B cell (primary cell): Measurements from ENCODE around the gene NEK3. TPM values are rescaled to one million over a fixed set of nuclear protein-coding genes. Genes with fewer than 3 reads are reported as not detected.
A peak's percentile ranks its signal among the peaks of the same experiment; 100 is the strongest.
"Not testable (repeated sequence)": the region's sequence is repeated elsewhere in the genome, so short reads cannot be mapped to it uniquely, and the experiment has no call there.

Source experiments
- ATAC-seq: fragments of 200-7000 bp; cut with Tn5 transposase; one replicate; pipeline ENCODE4 v1.10.0; 2021; ENCODE audit warnings: low read depth, mild to moderate bottlenecking, moderate number of reproducible peaks, moderate library complexity
- CTCF ChIA-PET: fragments of 350-600 bp; sonication (Branson Sonifier 250); formaldehyde crosslinking; loops from one replicate; lab custom pipeline; 2021; ENCODE audit warnings: antibody characterized with exemption, inconsistent platforms; lab: Charles Lee
- POLR2A ChIA-PET: fragments of 350-600 bp; sonication (Branson Sonifier 250); formaldehyde crosslinking; loops from one replicate; lab custom pipeline; 2021; ENCODE audit warnings: antibody characterized with exemption; lab: Charles Lee
- DNase-seq: peaks from one replicate; pipeline ENCODE4 v3.0.0; 2013
- H2AFZ ChIP-seq: 2 replicates; pipeline ENCODE4 v1.6.1; 2012; ENCODE audit warnings: mild to moderate bottlenecking, low read depth, low read length; ENCODE audit not compliant: insufficient read depth, poor library complexity, severe bottlenecking
- H3K27ac ChIP-seq, 2 donors: 1 replicate in 1 of 2; 2 replicates in 1 of 2; pipeline ENCODE4 v1.5.1; 2012 to 2013; ENCODE audit warnings: low read length in 2 of 2, mild to moderate bottlenecking in 2 of 2, moderate library complexity in 1 of 2
- H3K27me3 ChIP-seq, 4 experiments: fragments of 200-600 bp in 1 of 4; sonication (generic) in 1 of 4; replicated peaks in 1 of 4; 1 replicate in 2 of 4; 2 replicates in 2 of 4; pipeline versions ENCODE4 v1.6.1 to v1.7.0; 2013 to 2016; ENCODE audit warnings: low read length in 3 of 4, mild to moderate bottlenecking in 2 of 4, mixed read lengths in 1 of 4, moderate library complexity in 1 of 4; ENCODE audit not compliant: insufficient read depth in 4 of 4, control insufficient read depth in 3 of 4; ENCODE audit errors: control extremely low read depth in 1 of 4
- H3K36me3 ChIP-seq, 2 experiments: replicated peaks in 1 of 2; 1 replicate in 1 of 2; 2 replicates in 1 of 2; pipeline versions ENCODE4 v1.6.1 to v1.7.1; 2013; ENCODE audit warnings: low read length in 1 of 2; ENCODE audit not compliant: insufficient read depth in 2 of 2, control insufficient read depth in 1 of 2; ENCODE audit errors: control extremely low read depth in 1 of 2, extremely low read depth in 1 of 2
- H3K4me1 ChIP-seq, 2 donors: fragments of 200-600 bp in 1 of 2; sonication (generic) in 1 of 2; 1 replicate in 1 of 2; 2 replicates in 1 of 2; pipeline versions ENCODE4 v1.5.1 to v1.6.1; 2013 to 2017; ENCODE audit warnings: low read length in 2 of 2; ENCODE audit not compliant: control insufficient read depth in 2 of 2, insufficient read depth in 2 of 2
- H3K4me2 ChIP-seq: replicated peaks from 2 replicates; pipeline ENCODE3; 2012; ENCODE audit warnings: mild to moderate bottlenecking, low read depth, low read length; ENCODE audit not compliant: poor library complexity, severe bottlenecking
- H3K4me3 ChIP-seq, 5 experiments: fragments of 200-600 bp in 1 of 5; sonication (generic) in 1 of 5; 1 replicate in 3 of 5; 2 replicates in 2 of 5; pipeline versions ENCODE4 v1.5.1 to v1.7.0; 2011 to 2016; ENCODE audit warnings: low read length in 4 of 5, mild to moderate bottlenecking in 4 of 5, low read depth in 2 of 5, control low read depth in 1 of 5, moderate library complexity in 1 of 5; ENCODE audit not compliant: insufficient read depth in 1 of 5; ENCODE audit errors: control extremely low read depth in 1 of 5, extremely low read depth in 1 of 5
- H3K79me2 ChIP-seq: fragments of 200-600 bp; sonication (generic); one replicate; pipeline ENCODE4 v1.6.0; 2016; ENCODE audit warnings: low read length; ENCODE audit not compliant: control insufficient read depth, insufficient read depth
- H3K9ac ChIP-seq: fragments of 200-600 bp; sonication (generic); 2 replicates; pipeline ENCODE4 v1.6.1; 2017; ENCODE audit warnings: mild to moderate bottlenecking, low read length, moderate library complexity
- H3K9me3 ChIP-seq, 3 donors: one replicate each; pipeline versions ENCODE4 v1.6.1 to v1.7.1; 2013; ENCODE audit warnings: low read length in 2 of 3; ENCODE audit not compliant: control insufficient read depth in 2 of 3, insufficient read depth in 1 of 3; ENCODE audit errors: control extremely low read depth in 1 of 3
- H4K20me1 ChIP-seq: 2 replicates; pipeline ENCODE4 v1.6.0; 2012; ENCODE audit warnings: mild to moderate bottlenecking, low read length; ENCODE audit not compliant: insufficient read depth, control insufficient read depth, poor library complexity, severe bottlenecking
- H3K27ac Mint-ChIP-seq: one replicate; pipeline ENCODE4 v1.8.0; 2021; ENCODE audit warnings: mixed read lengths
- H3K27me3 Mint-ChIP-seq: one replicate; pipeline ENCODE4 v1.8.0; 2021; ENCODE audit warnings: mixed read lengths
- H3K4me1 Mint-ChIP-seq: one replicate; pipeline ENCODE4 v1.8.0; 2021; ENCODE audit warnings: mixed read lengths
- H3K4me3 Mint-ChIP-seq: one replicate; pipeline ENCODE4 v1.8.0; 2021; ENCODE audit warnings: mixed read lengths
- H3K9me3 Mint-ChIP-seq: one replicate; pipeline ENCODE4 v1.8.0; 2022; ENCODE audit warnings: mixed read lengths; ENCODE audit not compliant: insufficient read depth
- CTCF ChIP-seq: fragments of 200-600 bp; IDR thresholded peaks from one replicate; pipeline ENCODE4 v1.8.0; 2022; ENCODE audit warnings: antibody characterized with exemption, mild to moderate bottlenecking
- EZH2 ChIP-seq: IDR thresholded peaks from 2 replicates; pipeline ENCODE4 v1.6.1; 2012; ENCODE audit warnings: borderline replicate concordance, low read depth, mild to moderate bottlenecking, moderate library complexity, low read length; ENCODE audit not compliant: insufficient read depth, poor library complexity, severe bottlenecking
- WGBS: methylation state at CpG from one replicate; pipeline ENCODE4 v1.1.5; 2013; ENCODE audit warnings: missing lambda C conversion rate; ENCODE audit not compliant: insufficient coverage; 5-methylcytosine and 5-hydroxymethylcytosine counted together
- intact Hi-C: fragments of 100-400 bp; cut with micrococcal nuclease; formaldehyde crosslinking; loops from one replicate; pipeline ENCODE4 v1.10.0; 2022
- polyA plus RNA-seq: library from polyadenylated mRNA; depleted of rRNA; stranded (reverse); fragments of >200 nt; gene quantifications from 2 replicates; pipeline ENCODE4 v1.2.3, GENCODE V29; 2012
- total RNA-seq, 2 donors: library from RNA; stranded (reverse); fragments of 120-200 nt in 1 of 2; gene quantifications; 1 replicate in 1 of 2; 2 replicates in 1 of 2; pipeline versions ENCODE4 v1.2.3 to v1.2.4, GENCODE V29; 2013 to 2022

Gene NEK3
- total and polyA plus RNA-seq, 2 donors (not counting 1 experiment from before 2014, with no cell fraction given), result 6.0 to 12.6 TPM

DNA sequence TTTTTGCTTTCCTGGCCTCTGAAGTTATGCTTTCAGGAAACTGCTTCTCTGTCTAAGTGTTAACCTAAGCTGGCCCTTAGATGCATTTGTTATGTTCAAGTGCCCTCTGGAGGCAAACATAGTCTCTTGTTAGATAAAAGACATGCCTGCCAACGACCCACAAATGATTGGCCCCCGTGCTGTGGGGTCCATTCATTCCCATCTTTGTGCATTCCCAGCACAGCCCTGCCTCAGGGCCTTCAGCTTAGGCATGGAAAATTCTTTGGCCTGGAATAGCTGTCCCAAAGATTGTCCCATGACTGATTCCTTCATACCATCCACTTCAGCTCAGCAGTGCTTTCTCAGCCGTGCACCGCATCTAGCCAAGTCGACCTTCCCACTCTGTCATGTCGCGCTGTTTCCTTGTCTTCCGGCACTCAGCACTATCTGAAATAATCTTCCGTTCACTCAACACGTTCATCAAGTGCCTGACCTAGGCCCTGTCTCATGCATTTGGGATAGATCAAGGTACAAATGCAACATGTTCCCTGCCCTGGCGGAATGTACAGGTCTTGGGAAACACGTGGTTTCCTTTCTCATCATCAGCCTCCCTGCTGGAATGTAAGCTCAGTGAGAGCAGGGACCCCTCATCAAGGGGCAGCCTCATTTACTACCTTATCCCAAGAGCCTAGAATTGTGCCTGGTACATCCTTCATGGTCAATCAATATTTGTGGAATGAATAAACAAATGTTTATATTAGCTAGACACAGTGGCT is 42.2 kb upstream of the NEK3 start:
- H3K4me2 ChIP-seq, H3K27ac ChIP-seq, H3K4me3 Mint-ChIP-seq, POLR2A ChIA-PET, H3K79me2 ChIP-seq, H3K4me3 ChIP-seq, H3K27me3 Mint-ChIP-seq, H4K20me1 ChIP-seq, H3K9ac ChIP-seq, H3K4me1 Mint-ChIP-seq, H3K9me3 Mint-ChIP-seq, H2AFZ ChIP-seq, H3K4me1 ChIP-seq, H3K36me3 ChIP-seq, H3K9me3 ChIP-seq, H3K27me3 ChIP-seq, H3K27ac Mint-ChIP-seq: not testable (repeated sequence)
- peak; percentile 51 for DNase-seq
- ATAC-seq, result peak; percentile 68
- 59% methylated on average over 12 of the region's 12 CpGs for WGBS
- TF ChIP-seq CTCF, result peak; percentile 43
- CTCF ChIA-PET, result interaction anchor here (1.1 to 2.6 kb wide), 6 partner anchors 265 to 1076 kb away, joined by 3 to 11 read pairs (median 5); no protein-coding TSS in a partner anchor
- intact Hi-C loops, result loop anchor here (1.0 kb wide), 2 partner anchors 200 to 386 kb away; no protein-coding TSS in a partner anchor

DNA sequence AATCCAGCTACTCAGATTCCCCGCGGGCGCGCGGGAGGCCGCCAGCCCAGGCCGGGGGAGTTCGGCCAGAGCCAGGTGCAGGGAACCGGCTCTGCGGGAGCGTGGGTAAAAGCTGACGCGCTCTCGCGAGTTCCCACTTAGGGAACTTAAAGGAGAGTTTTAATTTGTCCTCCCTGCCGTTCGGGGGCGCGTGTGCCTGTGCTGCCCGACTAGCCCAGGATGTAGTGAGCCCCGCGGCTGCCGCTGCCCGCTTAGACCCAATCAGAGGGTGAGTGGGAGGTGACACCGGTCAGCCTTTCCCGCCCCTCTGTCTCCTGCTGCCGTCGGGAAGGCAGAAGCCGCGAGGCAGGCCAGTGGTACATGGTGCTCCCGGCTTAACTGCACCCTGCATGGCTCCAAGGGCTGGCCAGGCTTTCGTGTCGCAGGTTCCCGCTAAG is 36.0 kb upstream of the NEK3 start:
- Histone ChIP-seq H3K36me3 (no peaks in the 10 kb centered on the region), H3K4me2 (peak overlapping the region; percentile 81), H3K27ac (peak overlapping the region; percentile 11 to 75), H3K27me3 (no peaks in the 10 kb centered on the region), H3K79me2 (peaks cover 7% of the 10 kb centered on the region), H3K4me3 (peak overlapping the region; percentile 69 to 97 (median 95)), H3K9me3 (peaks cover 0 to 7% (median 0%) of the 10 kb centered on the region in 3 donors), H2AFZ (peak overlapping the region; percentile 96), H3K4me1 (peaks cover 8 to 16% of the 10 kb centered on the region in 2 donors), H3K9ac (peak overlapping the region; percentile 83), H4K20me1 (no peaks in the 10 kb centered on the region)
- Mint-ChIP-seq H3K27ac (peak overlapping the region; percentile 98), H3K4me3 (peak overlapping the region; percentile 99), H3K27me3 (no peaks in the 10 kb centered on the region), H3K9me3 (no peaks in the 10 kb centered on the region), H3K4me1 (peaks cover 21% of the 10 kb centered on the region)
- TF ChIP-seq CTCF (no peak), EZH2 (no peak)
- peak; percentile 81 for DNase-seq
- POLR2A ChIA-PET, result no interaction called here
- 7% methylated on average over 33 of the region's 34 CpGs for WGBS
- intact Hi-C loops, result loop anchor here (1.0 to 10.0 kb wide), 5 partner anchors 36 to 743 kb away; partner anchors contain the start of genes CKAP2, INTS6, NEK3 and VPS36
- peak; percentile 63 for ATAC-seq
- CTCF ChIA-PET, result interaction anchor here (1.2 to 3.2 kb wide), 2 partner anchors 40 to 255 kb away, joined by 3 to 17 read pairs; partner anchors contain the start of gene VPS36
